GM18861 (cell line): ENCODE results near the gene MMP14.
"Not testable (repeated sequence)": the region's sequence is repeated elsewhere in the genome, so short reads cannot be mapped to it uniquely, and the experiment has no call there.

Experiments used
- ATAC-seq: cut with Tn5 transposase; IDR thresholded peaks from one replicate; pipeline ENCODE4 v1.9.1; 2021; ENCODE audit not compliant: unreplicated experiment

The MMP14 gene

DNA sequence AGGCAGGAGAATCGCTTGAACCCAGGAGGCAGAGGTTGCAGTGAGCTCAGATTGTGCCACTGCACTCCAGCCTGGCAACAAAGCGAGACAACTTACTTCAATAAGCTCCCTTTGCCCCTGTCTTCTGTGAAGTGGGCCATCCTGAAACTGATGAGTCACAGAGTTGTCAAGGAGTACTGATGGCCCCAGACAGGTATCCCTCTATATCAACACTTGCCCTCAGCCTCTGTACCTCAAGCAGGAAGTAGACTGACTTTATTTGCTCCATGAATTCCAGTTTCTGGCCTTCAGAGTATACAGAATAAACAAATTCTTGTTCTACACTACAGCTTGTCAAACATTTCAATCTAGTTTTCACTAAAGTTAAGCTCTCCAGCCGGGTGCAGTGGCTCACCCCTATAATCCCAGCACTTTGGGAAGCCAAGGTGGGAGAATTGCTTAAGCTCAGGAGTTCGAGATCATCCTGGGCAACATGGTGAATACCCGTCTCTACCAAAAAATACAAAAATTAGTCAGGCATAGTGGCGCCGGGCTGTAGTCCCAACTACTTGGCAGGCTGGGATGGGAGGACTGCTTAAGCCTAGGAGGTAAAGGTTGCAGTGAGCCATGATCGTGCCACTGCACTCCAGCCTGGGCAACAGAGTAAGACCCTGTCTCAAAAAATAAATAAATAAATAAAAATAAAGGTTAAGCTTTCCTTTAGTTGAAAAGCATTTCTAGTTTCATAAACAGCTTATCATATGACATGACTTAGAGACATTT is 18.8 kb downstream of the MMP14 start:
- no peak for ATAC-seq

DNA sequence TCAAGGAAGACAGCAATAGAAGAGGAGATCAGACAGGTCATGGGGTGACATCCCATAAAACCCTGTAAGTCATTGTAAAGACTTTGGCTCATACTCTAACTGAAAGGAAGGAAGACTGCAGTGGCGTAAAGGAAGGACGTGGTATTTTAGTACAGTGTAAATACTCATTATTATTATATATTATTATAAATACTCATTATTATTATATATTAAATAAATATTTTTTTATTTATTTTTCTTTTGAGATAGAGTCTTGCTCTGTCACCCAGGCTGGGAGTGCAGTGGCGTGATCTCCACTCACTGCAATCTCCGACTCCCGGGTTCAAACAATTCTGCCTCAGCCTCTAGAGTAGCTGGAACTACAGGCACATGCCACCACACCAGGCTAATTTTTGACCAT is 20.0 kb downstream of the MMP14 start:
- no peak for ATAC-seq

DNA sequence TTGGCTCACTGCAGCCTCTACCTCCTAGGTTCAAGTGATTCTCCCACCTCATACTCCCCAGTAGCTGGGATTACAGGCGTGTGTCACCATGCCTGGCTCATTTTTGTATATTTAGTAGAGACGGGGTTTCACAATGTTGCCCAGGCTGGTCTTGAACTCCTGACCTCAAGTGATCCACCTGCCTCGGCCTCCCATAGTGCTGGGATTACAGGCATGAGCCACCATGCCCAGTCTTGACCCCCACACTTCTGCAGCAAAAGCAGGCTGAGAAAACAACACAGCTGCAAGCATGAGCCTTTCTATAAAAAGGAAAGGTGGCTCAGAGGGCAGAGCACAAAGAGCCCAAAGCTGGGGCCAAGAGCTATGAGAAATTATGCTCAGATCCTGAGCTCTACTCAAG is 24.0 kb downstream of the MMP14 start:
- ATAC-seq = not testable (repeated sequence)

DNA sequence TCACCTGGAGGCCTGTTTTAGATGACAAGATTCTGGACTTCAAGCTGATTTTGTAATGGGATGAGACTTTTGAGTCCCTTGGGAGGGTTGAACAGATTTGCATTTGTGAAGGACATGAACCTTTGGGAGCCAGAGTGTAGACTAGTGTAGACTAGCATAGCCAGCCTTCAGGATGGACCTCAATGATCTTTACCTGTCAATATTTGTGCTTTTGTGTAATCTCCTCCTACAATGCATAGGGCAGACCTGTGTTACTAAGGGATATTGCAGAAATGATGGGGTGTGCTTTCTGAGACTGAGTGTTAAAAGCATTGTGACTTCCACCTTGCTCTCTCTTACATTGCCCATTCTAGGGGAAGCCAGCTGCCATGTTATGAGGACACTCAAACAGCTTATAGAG is 25.3 kb downstream of the MMP14 start:
- ATAC-seq = no peak

DNA sequence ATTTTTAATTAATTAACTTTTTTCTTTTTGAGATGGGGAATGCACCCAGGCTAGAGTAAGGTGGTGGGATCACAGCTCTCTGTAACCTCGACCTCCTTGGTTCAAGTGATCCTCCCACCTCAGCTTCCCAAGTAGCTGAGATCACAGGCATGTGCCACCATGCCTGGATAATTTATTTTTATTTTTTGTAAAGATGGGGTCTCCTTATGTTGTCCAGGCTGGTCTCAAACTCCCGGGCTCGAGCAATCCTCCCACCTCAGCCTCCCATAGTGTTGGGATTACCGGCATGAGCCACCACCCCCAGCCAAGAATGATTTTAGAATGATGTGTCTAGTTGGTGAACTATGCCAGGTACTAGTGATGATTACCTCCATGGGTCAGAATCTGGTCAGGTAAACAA is 28.6 kb downstream of the MMP14 start:
- no peak for ATAC-seq

GRCh38 chr14:22865424-22866405 is 29.3 kb downstream of the MMP14 start:
- no peak for ATAC-seq

GRCh38 chr14:22866874-22867273 is 30.5 kb downstream of the MMP14 start:
- no peak for ATAC-seq

DNA sequence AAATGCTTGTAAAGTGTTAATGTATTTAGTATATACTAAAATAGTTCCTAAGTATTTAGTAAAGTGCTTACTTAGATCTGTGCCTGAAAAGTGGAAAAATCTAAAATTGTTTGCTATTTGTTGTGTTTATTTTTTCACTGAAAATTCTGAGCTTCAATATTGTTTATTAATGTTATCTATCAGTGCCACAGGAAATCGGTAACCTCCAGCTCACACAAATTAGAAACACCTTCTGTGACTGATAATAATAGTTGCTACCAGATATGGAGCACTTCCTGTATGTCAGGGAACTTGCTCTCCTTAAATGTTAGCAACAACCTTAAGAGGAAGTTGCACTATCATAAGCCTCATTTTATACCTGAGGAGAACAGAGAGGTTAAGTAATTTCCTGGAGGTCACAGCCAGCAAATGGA is 34.4 kb downstream of the MMP14 start:
- peak; percentile 52 for ATAC-seq

GRCh38 chr14:22871224-22872032 is 35.0 kb downstream of the MMP14 start, which contains the start of gene LRP10:
TSS of gene LRP10 (plus strand) at chr14:22871740. CDS start at chr14:22872304, 564 bp downstream.
- ATAC-seq = peak; percentile 74

DNA sequence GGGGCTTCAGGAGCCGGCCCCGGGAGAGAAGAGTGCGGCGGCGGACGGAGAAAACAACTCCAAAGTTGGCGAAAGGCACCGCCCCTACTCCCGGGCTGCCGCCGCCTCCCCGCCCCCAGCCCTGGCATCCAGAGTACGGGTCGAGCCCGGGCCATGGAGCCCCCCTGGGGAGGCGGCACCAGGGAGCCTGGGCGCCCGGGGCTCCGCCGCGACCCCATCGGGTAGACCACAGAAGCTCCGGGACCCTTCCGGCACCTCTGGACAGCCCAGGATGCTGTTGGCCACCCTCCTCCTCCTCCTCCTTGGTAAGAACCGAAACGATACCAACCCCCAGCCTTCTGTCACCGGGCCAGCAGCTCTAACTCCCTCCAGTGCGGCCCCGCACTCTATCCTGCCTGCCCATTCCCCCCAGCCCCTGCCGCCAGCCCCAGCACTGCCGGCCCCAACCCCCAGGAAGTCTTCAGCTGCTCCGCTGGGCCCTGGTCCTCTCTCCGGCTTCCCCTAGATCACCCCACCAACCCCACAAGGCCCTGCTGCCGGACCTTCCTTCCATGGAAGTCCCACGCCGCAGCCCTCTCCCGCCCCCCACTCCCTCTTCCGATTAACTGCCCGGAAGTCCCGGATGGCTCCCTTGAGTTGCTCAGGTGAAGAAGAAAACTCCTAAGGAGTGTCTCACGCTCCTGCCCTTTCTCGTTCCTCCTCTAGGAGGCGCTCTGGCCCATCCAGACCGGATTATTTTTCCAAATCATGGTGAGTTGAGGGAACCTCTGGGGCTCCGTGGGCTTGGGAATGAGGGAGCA is 35.8 kb downstream of the MMP14 start:
- peak; percentile 12 for ATAC-seq

DNA sequence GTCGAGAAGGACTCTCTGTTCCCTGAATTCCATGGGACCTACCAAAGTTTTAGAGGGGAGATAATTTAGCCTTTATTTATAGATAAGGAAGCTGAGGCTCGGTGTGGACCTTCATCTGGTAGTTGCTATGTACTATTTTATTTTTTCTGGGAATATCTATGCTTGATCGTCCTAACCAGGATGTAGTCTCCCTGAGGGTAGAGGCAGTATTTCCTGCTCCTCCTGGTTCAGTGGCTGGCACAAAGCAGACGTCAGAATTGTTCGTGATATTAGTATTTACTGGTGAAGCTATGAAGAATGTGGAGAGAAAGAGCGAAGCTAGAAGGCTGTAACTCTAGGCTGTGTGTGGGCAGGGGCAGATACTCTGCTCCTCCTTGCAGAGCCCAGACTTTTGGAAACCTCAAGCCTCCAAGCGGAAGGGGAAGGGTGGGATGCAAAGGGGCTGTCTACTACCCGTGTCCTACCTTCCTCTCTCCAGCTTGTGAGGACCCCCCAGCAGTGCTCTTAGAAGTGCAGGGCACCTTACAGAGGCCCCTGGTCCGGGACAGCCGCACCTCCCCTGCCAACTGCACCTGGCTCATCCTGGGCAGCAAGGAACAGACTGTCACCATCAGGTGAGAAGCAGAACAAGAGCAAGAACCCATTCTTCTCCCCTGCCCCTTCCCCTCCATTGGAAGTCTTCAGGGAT is 36.6 kb downstream of the MMP14 start:
- ATAC-seq = no peak

DNA sequence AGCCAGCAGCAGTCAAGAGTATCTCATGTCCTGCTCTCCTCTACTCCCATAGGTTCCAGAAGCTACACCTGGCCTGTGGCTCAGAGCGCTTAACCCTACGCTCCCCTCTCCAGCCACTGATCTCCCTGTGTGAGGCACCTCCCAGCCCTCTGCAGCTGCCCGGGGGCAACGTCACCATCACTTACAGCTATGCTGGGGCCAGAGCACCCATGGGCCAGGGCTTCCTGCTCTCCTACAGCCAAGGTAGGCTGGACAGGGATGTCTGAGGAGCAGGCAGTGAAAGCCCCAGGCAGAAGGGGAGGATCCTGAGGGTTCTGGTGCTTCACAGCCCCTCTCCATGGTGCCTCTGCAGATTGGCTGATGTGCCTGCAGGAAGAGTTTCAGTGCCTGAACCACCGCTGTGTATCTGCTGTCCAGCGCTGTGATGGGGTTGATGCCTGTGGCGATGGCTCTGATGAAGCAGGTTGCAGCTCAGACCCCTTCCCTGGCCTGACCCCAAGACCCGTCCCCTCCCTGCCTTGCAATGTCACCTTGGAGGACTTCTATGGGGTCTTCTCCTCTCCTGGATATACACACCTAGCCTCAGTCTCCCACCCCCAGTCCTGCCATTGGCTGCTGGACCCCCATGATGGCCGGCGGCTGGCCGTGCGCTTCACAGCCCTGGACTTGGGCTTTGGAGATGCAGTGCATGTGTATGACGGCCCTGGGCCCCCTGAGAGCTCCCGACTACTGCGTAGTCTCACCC is 38.8 kb downstream of the MMP14 start:
- ATAC-seq = no peak

GRCh38 chr14:22875748-22876319 is 39.4 kb downstream of the MMP14 start:
- ATAC-seq = no peak

GRCh38 chr14:22877000-22877501 is 40.7 kb downstream of the MMP14 start:
- no peak for ATAC-seq

GRCh38 chr14:22878271-22879246 is 42.2 kb downstream of the MMP14 start:
- no peak for ATAC-seq

DNA sequence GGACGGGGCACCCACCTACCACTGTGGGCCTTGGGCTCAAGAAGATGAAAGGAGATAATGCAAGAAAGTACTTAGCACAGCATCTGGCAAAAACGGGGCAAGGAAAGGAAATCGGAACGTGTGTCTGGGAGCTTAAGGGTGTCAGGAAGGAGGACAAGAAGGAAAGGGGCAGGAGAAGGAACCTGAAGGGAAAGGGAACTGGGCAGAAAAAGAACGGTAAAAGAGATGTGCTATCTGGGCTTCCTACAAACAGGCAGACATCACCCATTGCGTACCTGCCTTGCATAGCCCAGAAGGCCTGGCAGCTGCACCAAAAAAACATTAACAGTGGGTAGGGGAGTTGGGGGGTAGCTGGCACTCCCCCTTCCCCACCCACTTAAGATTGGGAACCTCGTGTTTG is 45.7 kb downstream of the MMP14 start:
- no peak for ATAC-seq

DNA sequence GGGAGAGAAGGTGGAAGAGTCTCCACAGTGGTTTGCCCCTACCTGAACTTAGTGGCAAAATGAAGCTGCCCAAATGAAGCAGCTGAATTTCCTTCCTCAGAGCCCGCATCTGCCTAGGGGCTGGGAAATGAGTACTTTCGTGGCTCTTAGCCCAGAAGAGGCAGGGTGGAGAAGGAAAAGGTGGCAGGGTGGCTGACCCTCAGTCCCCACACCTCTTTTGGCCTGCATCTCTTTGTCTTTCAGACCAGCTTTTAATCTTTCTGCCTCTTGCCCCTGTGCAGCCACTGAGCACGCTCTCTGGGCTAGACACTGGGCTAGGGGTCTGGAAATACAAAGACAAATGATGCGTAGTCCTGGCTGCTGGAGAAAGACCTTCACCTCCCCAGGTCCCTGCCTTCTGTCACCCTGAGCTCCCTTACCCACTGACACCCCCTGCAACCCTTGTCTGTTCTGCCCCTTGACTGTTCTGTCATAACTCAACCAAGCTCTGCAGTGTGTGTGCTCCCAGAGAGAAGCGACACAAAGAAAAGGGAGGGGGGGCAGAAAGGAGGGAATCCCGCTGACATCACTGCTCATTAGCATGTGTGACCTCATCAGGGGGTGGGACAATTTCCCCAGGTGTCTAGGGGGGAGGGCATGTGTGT is 46.3 kb downstream of the MMP14 start:
- no peak for ATAC-seq
